NCI-H1436 treated with DMSO at 0.1 percent for 48 hours (cell line): ENCODE results near the gene NKX1-1.
"Not testable (repeated sequence)": the region's sequence is repeated elsewhere in the genome, so short reads cannot be mapped to it uniquely, and the experiment has no call there.

Experiments
- DNase-seq: peaks from one replicate; lab custom pipeline; 2025; lab: John Stamatoyannopoulos, UW

The NKX1-1 gene

DNA sequence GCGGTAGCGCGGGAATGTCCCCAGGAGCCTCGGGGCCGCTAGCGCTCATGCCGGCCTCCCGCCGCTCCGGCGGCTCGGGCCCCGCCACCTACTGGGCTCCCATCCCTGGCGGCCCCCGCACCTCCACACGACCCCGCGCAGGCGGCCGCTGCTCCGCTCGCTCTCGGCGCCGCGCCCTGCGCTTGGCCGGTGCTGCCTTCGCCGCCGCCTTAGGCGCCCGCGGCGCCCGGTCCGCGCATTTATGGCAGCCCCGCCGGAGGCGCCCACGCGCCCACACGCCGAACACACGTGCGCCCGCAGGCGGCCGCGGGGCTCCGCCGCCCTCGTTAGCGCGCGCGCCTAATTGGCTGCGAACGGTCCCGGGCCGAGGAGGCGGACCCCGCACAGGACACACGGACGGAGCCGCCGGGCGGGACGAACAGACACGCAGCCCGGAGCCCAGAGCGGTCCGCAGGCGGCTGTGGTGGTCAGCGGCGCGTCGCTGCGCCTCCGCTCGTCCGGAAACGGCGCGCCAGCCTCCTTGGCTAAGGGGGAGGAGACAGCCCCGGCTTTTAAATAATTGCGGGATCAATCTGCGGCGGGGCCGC is at the start of gene NKX1-1:
Gene NKX1-1, minus strand, starts transcription at position 49 of the 587 bp plus-strand sequence. Its CDS starts 0 bp downstream, at position 49.
- no peak for DNase-seq

DNA sequence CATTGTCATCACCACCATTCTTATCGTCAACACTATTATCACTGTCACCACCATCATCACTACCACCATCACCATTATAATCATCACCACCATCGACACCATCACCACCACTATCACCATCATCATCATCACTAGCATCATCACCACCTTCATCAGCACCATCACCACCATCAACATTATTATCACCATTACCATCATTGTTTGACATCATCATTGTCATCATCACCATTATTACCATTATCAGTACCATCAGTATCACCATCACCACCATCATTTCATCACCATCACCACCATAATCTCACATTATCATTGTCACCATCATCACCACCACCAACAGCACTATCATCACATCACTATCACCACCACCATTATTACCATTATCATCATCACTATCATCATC is 47.5 kb upstream of the NKX1-1 start:
- no peak for DNase-seq

DNA sequence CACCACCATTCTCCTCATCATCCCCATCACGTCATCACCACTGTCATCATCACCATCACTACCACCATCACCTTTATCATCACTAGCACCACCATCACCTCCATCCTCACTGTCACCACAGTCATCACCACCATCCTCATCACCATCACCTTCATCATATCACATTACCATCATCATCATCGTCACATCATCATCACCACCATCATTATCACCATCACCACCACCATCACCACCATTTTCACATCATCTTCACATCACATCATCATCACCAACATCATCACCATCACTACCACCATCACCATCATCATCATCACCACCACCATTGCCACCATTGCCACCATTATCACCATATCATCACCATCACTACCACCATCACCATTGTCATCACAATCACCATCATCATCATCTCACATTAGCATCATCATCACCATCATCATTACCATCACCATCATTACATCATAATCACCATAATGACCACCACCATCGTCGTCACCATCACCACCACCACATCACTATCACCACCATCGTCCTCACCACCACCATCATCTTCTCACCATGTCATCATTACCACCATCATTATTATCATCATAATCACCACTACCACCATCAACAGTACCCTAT is 46.3 kb upstream of the NKX1-1 start:
- DNase-seq: no peak

DNA sequence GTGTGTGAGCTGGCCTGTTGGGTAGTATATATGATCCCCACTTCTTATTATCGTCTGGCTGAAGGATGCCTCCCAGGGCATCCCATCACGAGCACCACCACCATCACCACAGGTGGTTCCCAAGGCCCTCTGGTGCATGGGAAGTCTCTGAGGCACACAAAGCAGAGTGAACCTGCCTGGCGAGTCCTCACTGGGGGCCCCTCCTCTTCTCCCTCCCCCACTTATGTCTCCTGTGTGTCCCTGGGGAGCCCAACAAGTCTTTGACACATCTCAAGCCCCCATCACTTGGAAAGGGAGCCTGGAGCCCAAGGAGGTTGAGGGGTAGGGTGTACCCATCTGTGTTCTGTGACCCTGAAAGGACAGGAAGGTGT is 45.5 kb upstream of the NKX1-1 start:
- DNase-seq: no peak

DNA sequence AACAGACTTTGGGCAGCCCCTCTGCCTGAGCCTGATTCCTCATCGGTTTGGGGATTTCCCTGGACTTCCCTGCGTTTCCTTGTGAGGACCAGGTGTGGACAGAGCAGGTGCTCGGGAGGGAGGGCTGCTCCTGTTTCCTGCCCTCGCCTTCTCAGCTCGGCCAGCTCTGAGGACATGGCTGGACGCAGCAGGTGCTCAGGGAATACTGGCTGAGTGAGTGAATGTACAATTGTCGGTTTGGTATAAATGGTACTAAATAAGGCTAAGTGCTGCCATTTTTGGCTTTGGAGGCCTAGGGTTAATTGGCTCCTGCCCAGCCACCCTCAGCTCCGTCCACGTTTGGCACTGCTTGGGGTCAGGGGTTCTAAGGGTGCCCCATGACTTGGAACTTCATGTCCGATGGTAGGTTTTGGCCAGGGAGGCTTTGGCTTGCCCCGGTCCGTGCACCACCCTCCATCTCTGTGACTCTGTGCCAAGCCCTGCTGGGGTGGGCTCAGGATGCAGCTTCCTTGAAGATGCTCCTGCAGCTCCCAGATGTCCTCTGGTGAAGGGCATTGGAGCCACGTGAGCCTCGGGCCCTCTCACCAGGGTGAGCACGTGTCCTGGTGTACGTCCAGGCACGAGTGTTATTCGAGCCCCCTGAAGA is 45.0 kb upstream of the NKX1-1 start:
- no peak for DNase-seq

DNA sequence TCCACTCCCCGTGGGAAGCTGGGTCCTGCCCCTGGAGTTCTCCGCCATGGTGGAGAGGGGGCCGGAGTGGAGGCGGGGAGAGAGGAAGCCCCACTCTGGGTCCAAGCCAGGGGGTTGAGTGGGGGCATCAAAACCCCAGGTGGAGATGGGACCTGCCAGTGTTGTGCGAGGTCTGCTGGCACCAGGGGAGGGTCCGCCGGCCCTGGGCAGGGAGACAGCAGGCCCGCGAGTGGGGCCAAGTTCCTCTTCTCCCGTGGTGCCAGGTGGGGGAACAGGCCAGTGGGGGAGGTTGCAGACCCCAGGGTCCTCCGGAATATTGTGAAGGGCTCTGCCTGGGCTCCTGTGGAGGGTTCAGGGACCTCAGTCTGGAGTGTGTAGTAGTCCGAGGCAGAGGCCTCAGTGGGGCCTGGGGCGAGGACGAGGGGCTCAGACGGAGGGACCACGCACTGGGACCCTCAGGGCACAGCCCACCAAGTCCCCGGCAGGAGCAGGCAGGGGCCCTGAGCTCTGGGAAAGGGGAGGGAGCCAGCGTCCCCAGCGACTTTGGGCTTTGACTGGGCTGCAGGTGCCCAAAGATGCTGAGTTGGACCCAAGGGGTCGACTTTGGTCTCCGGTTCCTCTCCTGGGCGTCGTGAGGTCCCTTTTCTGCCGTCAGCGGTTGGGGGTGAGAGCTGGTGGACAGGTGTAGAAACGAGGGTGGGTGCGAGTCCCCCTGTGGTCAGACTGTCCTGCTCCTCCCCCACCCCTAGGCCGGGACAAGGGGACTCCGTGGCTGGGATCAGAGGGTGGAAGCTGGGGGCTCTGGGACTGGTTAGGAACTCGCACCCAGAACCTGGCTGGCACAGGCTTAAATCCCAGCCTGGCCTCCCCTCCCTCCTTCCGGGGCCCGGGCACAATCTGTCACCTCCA is 43.8 kb upstream of the NKX1-1 start:
- no peak for DNase-seq

DNA sequence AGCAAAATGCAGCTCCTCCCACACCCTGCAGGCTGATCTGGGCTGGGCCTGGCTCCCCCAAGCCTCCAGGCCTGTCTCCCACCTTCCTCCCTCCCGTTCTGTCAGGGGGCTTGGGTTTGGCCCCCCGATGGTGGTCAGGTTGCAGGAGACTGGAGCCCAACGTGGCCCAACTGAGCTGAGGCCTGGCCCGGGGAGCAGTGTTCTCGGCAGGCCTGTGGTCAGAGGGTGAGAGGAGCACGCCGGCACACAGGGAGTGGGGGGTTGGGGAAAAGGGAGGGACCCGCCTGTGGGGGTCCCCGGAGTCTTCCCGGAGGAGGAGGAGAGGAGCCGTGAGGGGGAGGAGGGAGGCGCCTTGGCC is 43.2 kb upstream of the NKX1-1 start:
- no peak for DNase-seq

DNA sequence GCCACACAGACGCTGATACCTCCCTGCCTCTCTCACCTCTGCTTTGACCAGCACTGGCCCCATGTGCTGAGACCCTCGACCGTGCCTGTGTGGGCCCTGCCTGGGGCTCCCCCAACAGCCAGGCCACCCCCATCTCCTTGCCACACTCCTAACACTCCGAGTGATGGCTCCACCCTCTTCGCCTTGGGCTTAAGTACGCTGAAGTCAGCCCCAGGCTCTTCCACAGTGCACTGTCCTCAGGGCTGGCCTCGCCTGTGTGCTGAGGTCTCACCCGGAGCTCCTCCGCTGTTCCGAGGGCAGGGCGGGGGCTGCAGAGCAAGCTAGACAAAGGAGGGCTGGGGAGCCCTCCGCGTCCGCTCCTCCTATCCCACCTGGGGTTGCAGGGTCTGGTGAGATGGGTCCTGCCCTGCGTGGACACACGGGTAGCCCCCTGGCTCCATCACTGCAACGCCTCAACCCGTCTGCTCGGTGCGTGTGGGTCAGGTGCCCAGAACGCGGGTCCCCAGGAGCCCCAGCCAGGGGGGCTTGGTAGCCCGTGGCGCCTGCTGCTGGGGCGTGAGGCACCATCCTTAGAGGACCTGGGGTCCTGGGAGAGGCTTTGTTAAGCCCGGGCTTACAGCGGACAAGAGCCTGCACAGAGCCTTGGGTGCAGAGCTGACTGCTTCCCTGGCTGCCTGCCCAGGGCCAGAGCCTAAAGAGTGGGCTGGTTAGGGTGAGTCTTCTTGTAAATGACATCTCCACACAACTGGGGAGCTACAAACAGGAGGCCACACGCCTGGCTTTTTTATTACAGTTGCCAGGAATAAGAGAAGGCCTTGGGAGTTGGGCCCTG is 42.6 kb upstream of the NKX1-1 start:
- DNase-seq: no peak

DNA sequence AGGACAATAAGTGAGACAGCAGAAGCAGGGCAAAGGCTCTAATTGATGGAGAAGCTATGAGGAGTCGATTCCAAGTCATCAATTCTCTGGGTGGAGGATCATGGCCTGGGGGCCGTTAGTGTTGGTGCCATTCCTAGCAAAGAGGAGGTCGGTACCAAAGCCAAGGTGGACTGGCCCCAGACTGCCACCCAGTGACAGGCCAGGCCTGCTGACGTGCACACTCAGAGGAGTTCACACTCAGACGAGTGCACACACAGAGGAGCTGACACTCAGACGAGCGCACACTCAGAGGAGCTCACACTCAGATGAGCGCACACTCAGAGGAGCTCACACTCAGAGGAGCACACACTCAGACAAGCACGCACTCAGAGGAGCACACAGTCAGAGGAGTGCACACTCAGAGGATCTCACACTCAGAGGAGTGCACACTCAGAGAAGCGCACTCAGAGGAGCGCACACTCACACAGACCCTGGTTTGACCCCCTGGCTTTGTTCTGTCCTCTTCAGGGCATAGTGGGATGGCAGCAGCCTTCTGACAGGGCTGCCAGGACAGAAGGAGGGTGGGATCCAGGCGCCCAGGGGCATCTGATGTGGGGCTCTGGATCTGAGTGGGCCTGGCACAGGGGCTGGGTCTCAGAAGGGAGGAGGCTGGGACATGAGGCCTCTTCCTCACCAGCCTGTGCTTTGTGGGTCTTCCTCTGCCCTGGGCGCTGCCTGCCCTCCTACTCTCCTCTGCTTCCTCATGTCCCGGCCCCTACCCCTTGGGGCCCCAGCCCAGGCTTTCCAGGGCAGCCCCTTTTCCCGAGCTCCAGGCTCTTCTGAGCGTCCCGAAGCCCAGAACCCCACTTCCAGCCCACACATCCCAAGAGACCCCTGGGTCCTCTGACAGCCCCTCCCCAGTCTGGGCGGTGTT is 41.7 kb upstream of the NKX1-1 start:
- no peak for DNase-seq

DNA sequence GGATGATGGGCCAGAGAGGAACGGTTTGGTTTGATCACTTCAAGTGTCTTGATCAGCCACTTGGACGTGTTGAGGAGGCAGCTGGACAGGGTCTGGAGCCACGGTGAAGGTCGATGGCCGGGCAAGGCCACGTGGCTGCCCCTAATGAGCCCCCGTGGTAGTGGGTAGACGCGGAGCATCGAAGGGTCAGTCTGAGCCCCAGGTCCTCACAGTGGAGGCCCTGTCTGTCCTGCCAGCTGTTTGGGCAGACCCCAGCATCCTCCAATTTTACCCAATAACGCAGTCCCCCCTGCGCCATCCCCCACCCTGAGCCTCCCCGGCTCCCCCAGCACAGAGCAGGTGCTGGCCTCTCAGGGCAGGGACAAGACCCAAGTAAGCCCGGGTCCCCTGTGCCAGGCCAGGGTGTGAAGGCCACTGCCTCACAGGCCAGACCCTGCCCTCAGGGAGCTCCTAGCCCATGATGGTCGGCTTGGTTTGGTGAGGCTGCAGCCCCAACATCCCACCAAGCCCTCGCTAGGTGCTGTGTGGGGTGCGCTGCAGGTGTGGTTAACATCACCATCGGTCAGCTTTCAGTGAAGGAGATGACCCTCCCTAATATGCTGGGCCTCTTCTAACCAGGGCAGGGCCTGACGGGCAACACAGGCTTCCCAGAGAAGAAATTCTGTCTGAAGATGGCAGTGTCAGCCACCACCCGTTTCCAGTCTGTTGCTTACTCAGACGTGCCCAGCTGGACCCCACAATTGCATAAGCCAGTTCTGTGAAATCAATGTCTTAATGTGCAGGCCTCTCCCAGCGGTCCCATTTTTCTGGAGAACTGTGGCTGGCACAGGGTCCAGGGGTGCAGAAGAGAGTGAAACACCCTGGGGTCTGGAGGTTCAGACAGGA is 40.5 kb upstream of the NKX1-1 start:
- DNase-seq: no peak

DNA sequence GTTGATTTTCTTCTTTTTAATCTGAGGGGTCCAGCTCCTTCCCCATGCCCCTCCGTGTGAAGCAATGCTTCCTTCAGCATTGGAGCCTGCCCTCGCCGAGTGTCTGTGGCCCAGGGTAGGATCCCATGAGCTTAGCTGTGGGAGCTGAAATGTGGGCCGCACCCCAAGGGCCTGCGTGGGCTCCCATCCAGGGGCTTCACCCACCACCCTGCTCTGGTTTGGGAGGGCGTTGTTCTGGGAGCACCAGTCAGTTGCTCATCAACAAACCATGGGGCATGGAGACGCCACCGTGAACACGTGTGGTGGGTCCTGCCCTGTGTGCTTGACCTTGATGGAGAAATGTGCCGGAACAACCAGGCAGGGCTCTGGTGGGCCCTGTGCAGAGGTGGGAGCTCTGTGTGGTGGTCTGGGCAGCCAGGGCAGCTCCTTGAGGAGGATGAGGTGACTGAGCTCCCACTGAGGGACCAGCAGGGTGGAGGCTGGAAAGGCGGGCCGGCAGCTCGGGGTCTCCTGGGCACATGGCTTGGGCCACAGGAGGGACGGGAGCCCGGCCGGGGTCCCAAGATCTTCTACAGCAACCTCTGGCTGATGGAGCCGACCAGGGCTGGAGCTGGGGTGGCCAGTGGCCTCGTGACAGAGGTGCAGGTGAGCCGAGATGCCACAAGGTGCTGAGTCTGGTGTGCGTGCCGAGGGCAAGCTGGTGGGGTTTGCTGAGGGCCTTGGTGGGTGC is 39.6 kb upstream of the NKX1-1 start:
- DNase-seq: no peak

DNA sequence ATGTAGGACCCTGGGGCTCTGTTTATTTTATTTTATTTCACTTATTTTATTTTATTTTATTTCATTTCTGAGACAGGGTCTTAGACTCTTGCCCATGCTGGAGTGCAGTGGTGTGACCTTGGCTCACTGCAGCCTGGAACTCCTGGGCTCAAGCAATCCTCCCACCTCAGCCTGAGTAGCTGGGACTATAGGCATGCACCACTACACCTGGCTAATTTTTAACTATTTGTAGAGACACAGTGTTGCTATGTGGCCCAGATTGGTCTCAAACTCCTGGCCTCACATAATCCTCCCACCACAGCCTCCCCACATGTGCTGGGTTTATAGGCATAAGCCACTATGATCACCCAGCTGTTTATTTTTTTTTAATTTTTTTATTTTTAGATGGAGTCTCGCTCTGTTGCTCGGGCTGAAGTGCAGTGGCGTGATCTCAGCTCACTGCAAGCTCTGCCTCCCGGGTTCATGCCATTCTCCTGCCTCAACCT is 37.5 kb upstream of the NKX1-1 start:
- not testable (repeated sequence) for DNase-seq

DNA sequence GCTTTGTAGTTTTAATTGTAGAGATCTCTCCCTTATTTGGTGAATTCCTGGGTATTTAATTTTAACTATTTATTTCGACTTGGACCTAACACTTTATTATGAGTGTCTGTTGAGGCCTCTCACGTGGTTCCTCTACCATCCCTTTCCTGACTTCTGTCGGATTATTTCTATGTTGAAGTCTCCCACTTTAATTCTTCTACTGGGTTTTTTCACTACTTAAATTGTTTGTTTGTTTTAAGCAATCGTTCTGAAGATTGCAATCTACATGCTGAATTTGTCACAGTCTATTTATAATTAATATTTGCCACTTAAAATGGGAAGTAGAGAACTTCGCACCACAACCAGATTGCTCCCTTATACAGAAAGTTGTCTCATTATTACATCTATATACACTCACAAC is 20.8 kb upstream of the NKX1-1 start:
- DNase-seq: no peak

DNA sequence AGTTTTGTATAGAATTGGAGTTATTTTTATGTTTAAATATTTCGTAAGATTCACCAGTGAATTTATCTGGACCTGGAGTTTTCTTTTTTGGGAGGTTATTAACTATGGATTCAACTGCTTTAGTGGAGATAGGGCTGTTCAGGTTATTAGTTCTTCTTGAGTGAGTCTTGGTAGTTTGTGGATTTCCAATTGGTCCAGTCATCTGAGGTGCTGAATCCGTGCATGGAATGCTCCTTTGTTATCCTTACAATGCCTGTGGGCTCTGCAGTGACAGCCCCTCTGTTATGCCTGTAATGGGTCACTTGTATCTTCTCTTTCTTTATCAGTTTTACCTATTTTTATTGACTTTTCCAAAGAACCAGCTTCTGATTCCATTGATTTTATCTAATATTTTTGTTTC is 15.4 kb upstream of the NKX1-1 start:
- no peak for DNase-seq

DNA sequence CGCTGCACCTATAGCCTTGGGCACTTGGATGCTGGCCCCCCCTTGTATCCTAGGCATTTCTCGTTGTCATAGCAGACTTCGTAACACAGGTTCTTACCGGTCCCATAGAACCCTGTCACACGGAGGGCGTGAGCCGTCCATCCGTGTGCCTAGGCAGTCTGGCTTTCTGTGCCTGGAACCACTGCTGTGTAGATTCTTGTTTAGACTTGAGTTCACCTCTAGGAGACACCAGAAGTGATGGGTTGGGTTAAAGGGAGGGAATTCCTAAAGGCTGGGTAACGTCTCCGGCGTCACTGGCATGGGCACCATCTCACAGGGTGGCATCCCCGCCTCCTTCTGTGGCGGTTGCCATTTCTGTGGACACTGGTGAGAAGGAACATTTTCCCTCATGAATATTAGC is 13.5 kb upstream of the NKX1-1 start:
- DNase-seq: no peak

DNA sequence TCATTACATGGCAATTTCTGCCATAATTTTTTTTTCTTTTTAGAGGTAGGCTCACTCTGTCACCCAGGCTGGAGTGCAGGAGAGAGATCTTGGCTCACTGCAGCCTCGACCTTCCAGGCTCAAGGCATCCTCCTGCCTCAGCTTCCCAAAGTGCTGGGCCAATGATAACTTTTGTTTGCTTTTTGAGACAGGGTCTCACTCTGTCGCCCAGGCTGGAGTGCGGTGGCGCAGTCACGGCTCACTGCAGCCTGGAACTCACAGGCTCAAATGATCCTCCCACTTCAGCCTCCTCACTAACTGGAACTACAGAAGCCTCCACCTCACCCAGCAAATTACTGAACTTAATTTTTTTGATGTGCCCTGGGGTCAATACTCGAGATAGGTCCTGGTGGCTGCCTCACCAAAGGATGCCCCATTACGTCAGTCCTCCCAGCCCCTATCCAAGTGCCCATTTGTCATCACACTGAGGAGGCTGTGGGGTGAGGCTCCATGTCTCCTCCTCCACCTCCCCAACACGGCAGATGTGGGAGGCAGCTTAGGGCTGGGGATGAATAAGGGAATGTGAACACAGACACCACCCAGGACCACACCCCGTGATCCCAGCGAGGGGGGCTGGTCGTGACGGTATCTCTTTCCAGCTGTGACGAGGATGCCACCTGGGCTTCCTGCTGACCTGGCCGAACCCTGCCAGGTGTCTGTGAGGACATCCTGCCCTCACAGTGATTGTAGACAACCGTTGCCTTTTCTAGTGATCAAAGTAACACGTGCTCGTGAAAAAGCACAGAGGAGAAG is 12.4 kb upstream of the NKX1-1 start:
- no peak for DNase-seq

DNA sequence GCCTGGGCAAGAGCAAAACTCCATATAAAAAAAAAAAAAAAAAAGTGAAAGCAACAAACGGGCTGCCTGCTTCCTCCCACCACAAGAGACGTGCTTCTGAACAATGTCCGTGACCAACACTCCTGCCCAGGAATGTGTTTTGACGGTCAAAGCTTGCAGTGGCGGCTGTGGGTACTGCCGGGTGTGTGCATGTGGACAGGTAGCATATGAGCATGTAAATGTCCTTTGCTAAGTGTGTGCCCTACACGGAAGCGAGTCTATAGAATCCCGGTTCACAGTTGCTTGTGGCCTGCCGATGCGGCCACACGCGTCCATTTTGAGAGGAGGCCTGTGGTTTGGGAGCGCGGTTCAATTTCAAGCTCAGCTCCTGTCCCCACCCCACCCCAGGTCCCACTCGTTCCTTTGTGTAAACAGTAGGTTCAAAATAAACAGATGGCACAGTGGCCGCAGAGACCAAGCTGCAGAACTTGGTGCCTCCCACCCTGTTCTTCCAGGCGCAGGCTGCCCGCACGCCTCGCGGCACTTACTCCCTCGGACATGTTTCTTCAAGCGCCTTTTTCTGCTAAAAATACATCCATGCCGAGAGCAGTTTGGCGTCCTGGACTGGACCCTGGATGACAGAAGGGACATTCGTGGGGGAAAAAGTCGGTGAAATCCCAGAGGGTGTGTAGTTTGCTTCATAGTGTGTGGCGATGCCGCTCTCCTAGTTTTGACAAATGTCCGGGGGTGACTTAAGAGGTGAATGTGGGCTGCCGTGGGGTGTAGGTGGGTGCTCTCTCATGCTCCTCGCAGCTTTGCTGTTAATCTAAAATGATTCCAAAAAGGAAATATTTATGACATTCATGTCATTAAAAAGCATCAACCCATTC is 11.5 kb upstream of the NKX1-1 start:
- no peak for DNase-seq
